Neural cell (in vitro differentiated cells): ENCODE results near the gene LTBP1. TPM values are rescaled to one million over a fixed set of nuclear protein-coding genes. Genes with fewer than 3 reads are reported as not detected.

ENCODE experiments used
- H2AFZ ChIP-seq: fragments of 200-600, 300-800 bp; sonication (generic), shearing (Covaris generic); 2 replicates; pipeline ENCODE4 v1.6.0; 2014; ENCODE audit warnings: low read depth, mild to moderate bottlenecking, antibody characterized with exemption, low read length, moderate library complexity
- H3F3A ChIP-seq: fragments of 200-600 bp; shearing (Covaris generic); 2 replicates; pipeline ENCODE4 v1.6.1; 2016; ENCODE audit warnings: mild to moderate bottlenecking, moderate library complexity, mixed read lengths, antibody characterized with exemption, low read length; ENCODE audit not compliant: insufficient read depth, poor library complexity, severe bottlenecking
- H3K27ac ChIP-seq: fragments of 200-600, 300-800 bp; sonication (generic), shearing (Covaris generic); 2 replicates; pipeline ENCODE4 v1.5.1; 2014; ENCODE audit warnings: mild to moderate bottlenecking, low read length, moderate library complexity
- H3K27me3 ChIP-seq: fragments of 300-800, 200-600 bp; sonication (generic), shearing (Covaris generic); 2 replicates; pipeline ENCODE4 v1.6.0; 2014; ENCODE audit warnings: mild to moderate bottlenecking, low read depth, low read length, moderate library complexity; ENCODE audit not compliant: insufficient read depth
- H3K36me3 ChIP-seq: fragments of 300-800, 200-600 bp; sonication (generic), shearing (Covaris generic); 2 replicates; pipeline ENCODE4 v1.5.1; 2014; ENCODE audit warnings: mild to moderate bottlenecking, antibody characterized with exemption, low read length, moderate library complexity; ENCODE audit not compliant: insufficient read depth
- H3K4me2 ChIP-seq: fragments of 300-800, 200-600 bp; sonication (generic), shearing (Covaris generic); 2 replicates; pipeline ENCODE4 v1.6.0; 2014; ENCODE audit warnings: mild to moderate bottlenecking, low read length
- H3K4me3 ChIP-seq: fragments of 300-800, 200-600 bp; sonication (generic), shearing (Covaris generic); 2 replicates; pipeline ENCODE4 v1.5.1; 2014; ENCODE audit warnings: mild to moderate bottlenecking, low read length, moderate library complexity
- H3K79me2 ChIP-seq: fragments of 200-600 bp; shearing (Covaris generic); replicated peaks from 2 replicates; pipeline ENCODE4 v1.6.0; 2014; ENCODE audit warnings: mild to moderate bottlenecking, low read length, moderate library complexity; ENCODE audit not compliant: insufficient read depth
- H3K9ac ChIP-seq: fragments of 300-800, 200-600 bp; sonication (generic), shearing (Covaris generic); 2 replicates; pipeline ENCODE4 v1.6.1; 2016; ENCODE audit warnings: mild to moderate bottlenecking, low read length, mixed read lengths
- H3K9me2 ChIP-seq: fragments of 200-600 bp; shearing (Covaris generic); 2 replicates; pipeline ENCODE4 v1.6.1; 2016; ENCODE audit warnings: mild to moderate bottlenecking, low read length, mixed read lengths; ENCODE audit not compliant: insufficient read depth
- H3K9me3 ChIP-seq: fragments of 200-600, 300-800 bp; sonication (generic), shearing (Covaris generic); 2 replicates; pipeline ENCODE4 v1.6.1; 2016; ENCODE audit warnings: mild to moderate bottlenecking, mixed run types, low read length, moderate library complexity, mixed read lengths
- H4K20me1 ChIP-seq: fragments of 200-600 bp; shearing (Covaris generic); 2 replicates; pipeline ENCODE4 v1.6.1; 2016; ENCODE audit warnings: mild to moderate bottlenecking, mixed run types; ENCODE audit not compliant: insufficient read depth
- EP300 ChIP-seq: fragments of 450-650 bp; conservative IDR thresholded peaks from 2 replicates; pipeline ENCODE4 v1.6.1; 2014; ENCODE audit warnings: antibody characterized with exemption, mild to moderate bottlenecking, moderate library complexity; ENCODE audit not compliant: poor library complexity, severe bottlenecking
- EZH2 ChIP-seq: fragments of 200-600, 300-800 bp; shearing (Covaris generic), sonication (generic); IDR thresholded peaks from 2 replicates; pipeline ENCODE4 v1.6.1; 2014; ENCODE audit warnings: antibody characterized with exemption, low read length, borderline replicate concordance, mild to moderate bottlenecking; ENCODE audit not compliant: insufficient read depth, poor library complexity, severe bottlenecking
- MXI1 ChIP-seq: fragments of 450-650 bp; conservative IDR thresholded peaks from 2 replicates; pipeline ENCODE4 v1.6.1; 2014; ENCODE audit warnings: antibody characterized with exemption, mild to moderate bottlenecking; ENCODE audit not compliant: poor library complexity, severe bottlenecking
- POLR2AphosphoS5 ChIP-seq: IDR thresholded peaks from 2 replicates; pipeline ENCODE4 v1.6.1; 2012
- RAD21 ChIP-seq: fragments of 450-650 bp; conservative IDR thresholded peaks from 2 replicates; pipeline ENCODE4 v1.6.1; 2014; ENCODE audit warnings: antibody characterized with exemption, mild to moderate bottlenecking, moderate library complexity
- SMC3 ChIP-seq: fragments of 450-650 bp; conservative IDR thresholded peaks from 2 replicates; pipeline ENCODE4 v1.6.1; 2014; ENCODE audit warnings: antibody characterized with exemption, mild to moderate bottlenecking, moderate library complexity; ENCODE audit not compliant: poor library complexity
- TAF1 ChIP-seq: IDR thresholded peaks from 2 replicates; pipeline ENCODE4 v1.6.1; 2012; ENCODE audit warnings: low read depth
- polyA plus RNA-seq: library from polyadenylated mRNA; depleted of rRNA; stranded (reverse); fragments of >200 nt; gene quantifications from 2 replicates; pipeline ENCODE4 v1.2.3, GENCODE V29; 2014
- TF ChIP-seq, protein P1 (sequence below): fragments of 450-650 bp; IDR thresholded peaks from 2 replicates; pipeline ENCODE4 v1.5.1; 2014; ENCODE audit warnings: antibody characterized with exemption, mild to moderate bottlenecking, moderate library complexity; ENCODE audit not compliant: poor library complexity, severe bottlenecking
- TF ChIP-seq, protein P2 (sequence below): IDR thresholded peaks from 2 replicates; pipeline ENCODE4 v1.6.1; 2012; ENCODE audit warnings: borderline replicate concordance

LTBP1 gene
- polyA plus RNA-seq, 1 donor from 2014 or later: 1.8 TPM

DNA sequence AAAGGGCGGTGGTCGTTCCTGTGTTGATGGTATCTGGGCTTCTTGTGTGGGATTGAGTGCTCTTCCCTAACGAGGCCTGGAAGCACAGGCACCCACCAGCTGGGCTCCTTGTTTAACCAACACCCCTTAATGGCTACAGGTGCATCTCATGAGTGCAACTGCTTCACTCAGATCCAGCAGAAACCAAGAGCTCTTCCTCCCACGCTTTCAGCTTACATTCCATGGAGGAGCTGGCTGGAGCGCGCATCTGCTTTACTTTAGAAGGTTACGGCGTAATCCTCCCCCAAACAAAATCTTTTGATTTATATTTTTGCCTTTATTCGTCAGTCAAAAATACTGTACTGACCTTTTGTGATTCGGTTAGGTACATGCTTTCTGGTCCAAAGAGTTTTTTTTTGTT is 174.7 kb downstream of the LTBP1 start:
- Histone ChIP-seq H2AFZ (no peak overlapping the region), H3K9me2 (no peaks in the 10 kb centered on the region), H4K20me1 (no peaks in the 10 kb centered on the region), H3K4me2 (no peak overlapping the region), H3K27me3 (no peaks in the 10 kb centered on the region), H3K36me3 (no peaks in the 10 kb centered on the region), H3K9me3 (no peaks in the 10 kb centered on the region), H3K79me2 (no peaks in the 10 kb centered on the region), H3K4me3 (no peak overlapping the region), H3K27ac (no peak overlapping the region), H3K9ac (no peak overlapping the region), H3F3A (no peaks in the 10 kb centered on the region)
- TF ChIP-seq RAD21 (no peak), POLR2AphosphoS5 (no peak), SMC3 (no peak), EP300 (no peak), TAF1 (no peak), MXI1 (no peak), EZH2 (no peak)
- TF ChIP-seq, protein P1, sequence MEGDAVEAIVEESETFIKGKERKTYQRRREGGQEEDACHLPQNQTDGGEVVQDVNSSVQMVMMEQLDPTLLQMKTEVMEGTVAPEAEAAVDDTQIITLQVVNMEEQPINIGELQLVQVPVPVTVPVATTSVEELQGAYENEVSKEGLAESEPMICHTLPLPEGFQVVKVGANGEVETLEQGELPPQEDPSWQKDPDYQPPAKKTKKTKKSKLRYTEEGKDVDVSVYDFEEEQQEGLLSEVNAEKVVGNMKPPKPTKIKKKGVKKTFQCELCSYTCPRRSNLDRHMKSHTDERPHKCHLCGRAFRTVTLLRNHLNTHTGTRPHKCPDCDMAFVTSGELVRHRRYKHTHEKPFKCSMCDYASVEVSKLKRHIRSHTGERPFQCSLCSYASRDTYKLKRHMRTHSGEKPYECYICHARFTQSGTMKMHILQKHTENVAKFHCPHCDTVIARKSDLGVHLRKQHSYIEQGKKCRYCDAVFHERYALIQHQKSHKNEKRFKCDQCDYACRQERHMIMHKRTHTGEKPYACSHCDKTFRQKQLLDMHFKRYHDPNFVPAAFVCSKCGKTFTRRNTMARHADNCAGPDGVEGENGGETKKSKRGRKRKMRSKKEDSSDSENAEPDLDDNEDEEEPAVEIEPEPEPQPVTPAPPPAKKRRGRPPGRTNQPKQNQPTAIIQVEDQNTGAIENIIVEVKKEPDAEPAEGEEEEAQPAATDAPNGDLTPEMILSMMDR: no peak
- TF ChIP-seq, protein P2, sequence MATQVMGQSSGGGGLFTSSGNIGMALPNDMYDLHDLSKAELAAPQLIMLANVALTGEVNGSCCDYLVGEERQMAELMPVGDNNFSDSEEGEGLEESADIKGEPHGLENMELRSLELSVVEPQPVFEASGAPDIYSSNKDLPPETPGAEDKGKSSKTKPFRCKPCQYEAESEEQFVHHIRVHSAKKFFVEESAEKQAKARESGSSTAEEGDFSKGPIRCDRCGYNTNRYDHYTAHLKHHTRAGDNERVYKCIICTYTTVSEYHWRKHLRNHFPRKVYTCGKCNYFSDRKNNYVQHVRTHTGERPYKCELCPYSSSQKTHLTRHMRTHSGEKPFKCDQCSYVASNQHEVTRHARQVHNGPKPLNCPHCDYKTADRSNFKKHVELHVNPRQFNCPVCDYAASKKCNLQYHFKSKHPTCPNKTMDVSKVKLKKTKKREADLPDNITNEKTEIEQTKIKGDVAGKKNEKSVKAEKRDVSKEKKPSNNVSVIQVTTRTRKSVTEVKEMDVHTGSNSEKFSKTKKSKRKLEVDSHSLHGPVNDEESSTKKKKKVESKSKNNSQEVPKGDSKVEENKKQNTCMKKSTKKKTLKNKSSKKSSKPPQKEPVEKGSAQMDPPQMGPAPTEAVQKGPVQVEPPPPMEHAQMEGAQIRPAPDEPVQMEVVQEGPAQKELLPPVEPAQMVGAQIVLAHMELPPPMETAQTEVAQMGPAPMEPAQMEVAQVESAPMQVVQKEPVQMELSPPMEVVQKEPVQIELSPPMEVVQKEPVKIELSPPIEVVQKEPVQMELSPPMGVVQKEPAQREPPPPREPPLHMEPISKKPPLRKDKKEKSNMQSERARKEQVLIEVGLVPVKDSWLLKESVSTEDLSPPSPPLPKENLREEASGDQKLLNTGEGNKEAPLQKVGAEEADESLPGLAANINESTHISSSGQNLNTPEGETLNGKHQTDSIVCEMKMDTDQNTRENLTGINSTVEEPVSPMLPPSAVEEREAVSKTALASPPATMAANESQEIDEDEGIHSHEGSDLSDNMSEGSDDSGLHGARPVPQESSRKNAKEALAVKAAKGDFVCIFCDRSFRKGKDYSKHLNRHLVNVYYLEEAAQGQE: no peak

DNA sequence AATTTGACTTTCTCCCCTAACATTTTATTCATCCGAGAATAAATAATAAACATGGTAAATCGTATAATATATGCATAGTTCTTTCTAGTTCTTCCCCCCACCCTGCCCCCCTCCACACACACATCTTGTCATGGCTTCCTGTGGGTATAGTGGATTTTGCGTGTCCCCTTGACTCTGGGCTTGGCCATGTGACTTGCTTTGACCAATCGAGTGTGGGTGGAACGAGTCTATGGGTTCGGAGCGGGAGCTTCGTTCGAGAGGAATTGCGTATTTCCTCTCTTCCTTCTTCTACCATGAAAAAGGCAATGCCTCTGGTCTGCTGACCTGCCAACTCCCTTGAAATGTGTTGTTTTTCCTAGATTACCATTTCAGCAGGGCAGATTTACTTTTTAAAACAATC is 175.2 kb downstream of the LTBP1 start:
- Histone ChIP-seq H3K9ac (no peak overlapping the region), H3K27me3 (no peaks in the 10 kb centered on the region), H3K4me2 (no peak overlapping the region), H4K20me1 (no peaks in the 10 kb centered on the region), H3K36me3 (no peaks in the 10 kb centered on the region), H3K4me3 (no peak overlapping the region), H2AFZ (no peak overlapping the region), H3F3A (no peaks in the 10 kb centered on the region), H3K79me2 (no peaks in the 10 kb centered on the region), H3K9me2 (no peaks in the 10 kb centered on the region), H3K9me3 (no peaks in the 10 kb centered on the region), H3K27ac (no peak overlapping the region)
- TF ChIP-seq EZH2 (no peak), POLR2AphosphoS5 (no peak), MXI1 (no peak), SMC3 (no peak), RAD21 (no peak), TAF1 (no peak), EP300 (no peak)
- TF ChIP-seq, protein P1: no peak
- TF ChIP-seq, protein P2: no peak
